OCI-LY7 (cell line): Measurements from ENCODE around the gene KRT28. TPM values are rescaled to one million over a fixed set of nuclear protein-coding genes. Genes with fewer than 3 reads are reported as not detected.

Source experiments
- BruUV-seq: library from RNA; stranded (reverse); fragments of 400-500 nt; replicated peaks from 2 replicates; lab custom pipeline; 2021; lab: Mats Ljungman, UMichigan
- CTCF ChIA-PET: fragments of 300-600 bp; sonication (Branson Sonifier 250); formaldehyde crosslinking; loops from one replicate; lab custom pipeline; 2022; ENCODE audit warnings: antibody characterized with exemption; ENCODE audit not compliant: unreplicated experiment; lab: Charles Lee
- POLR2A ChIA-PET: fragments of 300-600 bp; sonication (Branson Sonifier 250); formaldehyde crosslinking; loops from one replicate; lab custom pipeline; 2022; ENCODE audit warnings: antibody characterized with exemption; lab: Charles Lee
- DNase-seq: peaks from one replicate; pipeline ENCODE4 v3.0.0-alpha.2; 2015; ENCODE audit warnings: low spot score
- H2AFZ ChIP-seq: fragments of 200-600 bp; sonication (generic), shearing (Covaris generic); 2 replicates; pipeline ENCODE4 v1.6.1; 2014; ENCODE audit warnings: mild to moderate bottlenecking, antibody characterized with exemption, low read length, moderate library complexity
- H3K27ac ChIP-seq: fragments of 200-600 bp; sonication (generic); 2 replicates; pipeline ENCODE4 v1.5.1; 2014; ENCODE audit warnings: mixed run types, low read depth, mild to moderate bottlenecking, moderate library complexity, low read length, inconsistent platforms; ENCODE audit not compliant: poor library complexity, severe bottlenecking
- H3K36me3 ChIP-seq: fragments of 200-600 bp; sonication (generic); 2 replicates; pipeline ENCODE4 v1.6.1; 2014; ENCODE audit warnings: mild to moderate bottlenecking, antibody characterized with exemption, low read length, moderate library complexity, mixed read lengths; ENCODE audit not compliant: insufficient read depth
- H3K4me1 ChIP-seq: fragments of 200-600 bp; sonication (generic); 2 replicates; pipeline ENCODE4 v1.5.1; 2014; ENCODE audit warnings: mild to moderate bottlenecking, low read length; ENCODE audit not compliant: insufficient read depth, poor library complexity, severe bottlenecking
- H3K4me2 ChIP-seq: fragments of 200-600 bp; sonication (generic); 2 replicates; pipeline ENCODE4 v1.6.1; 2014; ENCODE audit warnings: mild to moderate bottlenecking, low read length
- H3K4me3 ChIP-seq: fragments of 200-600 bp; sonication (generic); 2 replicates; pipeline ENCODE4 v1.5.1; 2014; ENCODE audit warnings: mild to moderate bottlenecking, low read depth, low read length; ENCODE audit not compliant: poor library complexity, severe bottlenecking
- H3K79me2 ChIP-seq: fragments of 200-600 bp; sonication (generic); 2 replicates; pipeline ENCODE4 v1.6.1; 2016; ENCODE audit warnings: low read depth, mild to moderate bottlenecking, low read length, moderate library complexity, mixed read lengths; ENCODE audit not compliant: insufficient read depth
- H3K9me2 ChIP-seq: fragments of 200-600 bp; sonication (generic); 2 replicates; pipeline ENCODE4 v1.6.1; 2016; ENCODE audit warnings: mild to moderate bottlenecking, low read length, mixed read lengths; ENCODE audit not compliant: insufficient read depth
- H3K9me3 ChIP-seq: fragments of 200-600 bp; sonication (generic); 2 replicates; pipeline ENCODE4 v1.6.1; 2014; ENCODE audit warnings: mild to moderate bottlenecking, mixed run types, low read length, mixed read lengths
- H4K20me1 ChIP-seq: fragments of 200-600 bp; sonication (generic); 2 replicates; pipeline ENCODE4 v1.6.1; 2014; ENCODE audit warnings: mild to moderate bottlenecking, antibody characterized with exemption, low read length, moderate library complexity, mixed read lengths; ENCODE audit not compliant: insufficient read depth
- CTCF ChIP-seq: fragments of 200-600 bp; sonication (generic); conservative IDR thresholded peaks from 2 replicates; pipeline ENCODE4 v1.5.1; 2014; ENCODE audit warnings: mild to moderate bottlenecking, antibody characterized with exemption, low read length, moderate library complexity, mixed read lengths
- EZH2phosphoT487 ChIP-seq: fragments of 200-600 bp; sonication (generic); IDR thresholded peaks from 2 replicates; pipeline ENCODE4 v1.6.1; 2018; ENCODE audit warnings: low read depth, borderline replicate concordance, mild to moderate bottlenecking, mixed run types, antibody characterized with exemption, low read length, moderate library complexity, mixed read lengths
- intact Hi-C: fragments of 100-400 bp; cut with micrococcal nuclease; formaldehyde crosslinking; loops from one replicate; pipeline ENCODE4 v1.10.0; 2022; ENCODE audit not compliant: unreplicated experiment
- total RNA-seq, 2 experiments: library from RNA; depleted of rRNA in 1 of 2; stranded (reverse); fragments of >200 nt in 1 of 2; shearing (Covaris generic) in 1 of 2; gene quantifications; 2 replicates each; pipeline ENCODE4 v1.2.3, GENCODE V29; 2014 to 2022

Gene KRT28
- total RNA-seq, 2 experiments from 2014 or later: not detected

DNA sequence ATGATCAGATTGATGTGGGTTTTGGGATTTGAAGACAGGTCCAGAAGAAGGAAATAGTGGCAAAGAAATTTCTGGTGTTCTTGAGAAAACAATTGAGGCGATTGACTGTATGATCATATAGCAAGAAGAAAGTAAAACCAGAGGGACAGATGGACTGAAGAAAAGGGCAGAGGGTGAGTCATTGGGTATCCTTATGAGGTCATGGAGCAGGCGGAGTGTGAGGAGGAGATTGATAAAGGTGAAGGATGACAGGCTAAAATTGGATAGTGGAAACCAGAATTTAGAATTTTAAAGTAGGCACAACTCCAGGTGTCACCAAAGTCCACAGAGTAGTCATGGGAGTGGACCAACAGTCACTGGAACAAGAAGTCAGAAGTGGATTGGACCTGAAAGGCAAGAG is 1.4 kb upstream of the KRT28 start:
- no peaks in the 10 kb centered on the region for H3K4me1 ChIP-seq
- intact Hi-C loops: loop anchor here (5.0 to 10.0 kb wide), 4 partner anchors 106 to 861 kb away; no protein-coding TSS in a partner anchor
- H3K4me2 ChIP-seq: no peak overlapping the region
- POLR2A ChIA-PET: no interaction called here
- no peak for DNase-seq
- no peaks in the 10 kb centered on the region for H3K79me2 ChIP-seq
- no peak overlapping the region for H2AFZ ChIP-seq
- H4K20me1 ChIP-seq: no peaks in the 10 kb centered on the region
- no peaks in the 10 kb centered on the region for H3K36me3 ChIP-seq
- TF ChIP-seq CTCF: no peak
- no peak for TF ChIP-seq EZH2phosphoT487
- H3K9me2 ChIP-seq: no peaks in the 10 kb centered on the region
- no peaks in the 10 kb centered on the region for H3K9me3 ChIP-seq
- no TSS peak for BruUV-seq
- CTCF ChIA-PET: interaction anchor here (0.6 kb wide), 1 partner anchor 354 kb away, joined by 3 read pairs; no protein-coding TSS in a partner anchor
- H3K27ac ChIP-seq: no peak overlapping the region
- H3K4me3 ChIP-seq: no peak overlapping the region

- H3K9me3 ChIP-seq: no peaks in the 10 kb centered on the region
- ChIA-PET CTCF (no interaction called here), POLR2A (interaction anchor here (0.5 kb wide), 1 partner anchor 77 kb away, joined by 3 read pairs; no protein-coding TSS in a partner anchor)
- TF ChIP-seq EZH2phosphoT487: no peak
- no peak for TF ChIP-seq CTCF
- no peak overlapping the region for H3K27ac ChIP-seq
- H3K4me2 ChIP-seq: no peak overlapping the region
- no peak for DNase-seq
- no peaks in the 10 kb centered on the region for H3K36me3 ChIP-seq
- H2AFZ ChIP-seq: no peak overlapping the region
- H3K9me2 ChIP-seq: no peaks in the 10 kb centered on the region
- H3K79me2 ChIP-seq: no peaks in the 10 kb centered on the region
- intact Hi-C loops: loop anchor here (5.0 to 10.0 kb wide), 4 partner anchors 107 to 862 kb away; no protein-coding TSS in a partner anchor
- no peaks in the 10 kb centered on the region for H3K4me1 ChIP-seq
- no peaks in the 10 kb centered on the region for H4K20me1 ChIP-seq
- H3K4me3 ChIP-seq: no peak overlapping the region
- no TSS peak for BruUV-seq
Measured at GRCh38 chr17:40800381-40800780, 622 bp upstream of the KRT28 start.

- Histone ChIP-seq H3K9me2 (no peaks in the 10 kb centered on the region), H3K36me3 (no peaks in the 10 kb centered on the region), H3K4me1 (no peaks in the 10 kb centered on the region), H4K20me1 (no peaks in the 10 kb centered on the region), H2AFZ (no peak overlapping the region), H3K4me2 (no peak overlapping the region), H3K27ac (no peak overlapping the region), H3K4me3 (no peak overlapping the region), H3K79me2 (no peaks in the 10 kb centered on the region), H3K9me3 (no peaks in the 10 kb centered on the region)
- no TSS peak for BruUV-seq
- no peak for TF ChIP-seq EZH2phosphoT487
- no peak for TF ChIP-seq CTCF
- ChIA-PET POLR2A (no interaction called here), CTCF (no interaction called here)
- intact Hi-C loops: no loop called here
- DNase-seq: no peak
Measured at GRCh38 chr17:40796846-40797245, 2.9 kb downstream of the KRT28 start.
